Glomerular endothelial cell (primary cell): ENCODE data around the gene FGFRL1. TPM values are rescaled to one million over a fixed set of nuclear protein-coding genes. Genes with fewer than 3 reads are reported as not detected.

Source experiments
- DNase-seq: peaks from one replicate; pipeline ENCODE4 v3.0.0-alpha.2; 2011; ENCODE audit warnings: low read depth, low spot score; ENCODE audit errors: extremely low read depth
- total RNA-seq: library from RNA; depleted of rRNA; stranded (reverse); fragments of >200 nt; gene quantifications from 2 replicates; pipeline ENCODE4 v1.2.3, GENCODE V29; 2015

FGFRL1 gene
- total RNA-seq, 1 donor from 2014 or later = 27.7 TPM

GRCh38 chr4:1004071-1004418 lies 7.4 kb upstream of the FGFRL1 start:
- no peak for DNase-seq

GRCh38 chr4:1004557-1005485 lies 6.6 kb upstream of the FGFRL1 start:
- no peak for DNase-seq

- no peak for DNase-seq
Measured at GRCh38 chr4:1006856-1007255, 4.6 kb upstream of the FGFRL1 start.

- DNase-seq = no peak
Measured at GRCh38 chr4:1008840-1009541, 2.4 kb upstream of the FGFRL1 start.

- DNase-seq = no peak
Measured at GRCh38 chr4:1009542-1010394, 1.7 kb upstream of the FGFRL1 start.

GRCh38 chr4:1010395-1011021 lies 918 bp upstream of the FGFRL1 start:
- no peak for DNase-seq

- DNase-seq = no peak
Measured at GRCh38 chr4:1011666-1012033, 224 bp downstream of the FGFRL1 start.

- no peak for DNase-seq
Measured at GRCh38 chr4:1012034-1012739, 761 bp downstream of the FGFRL1 start.

GRCh38 chr4:1013225-1014073 lies 2.0 kb downstream of the FGFRL1 start:
- no peak for DNase-seq

- no peak for DNase-seq
Measured at GRCh38 chr4:1014291-1015167, 3.1 kb downstream of the FGFRL1 start.

GRCh38 chr4:1015179-1015578 lies 3.8 kb downstream of the FGFRL1 start:
- no peak for DNase-seq

- no peak for DNase-seq
Measured at GRCh38 chr4:1015746-1016145, 4.3 kb downstream of the FGFRL1 start.

- no peak for DNase-seq
Measured at GRCh38 chr4:1017211-1017610, 5.8 kb downstream of the FGFRL1 start.

- DNase-seq = no peak
Measured at GRCh38 chr4:1017706-1018105, 6.3 kb downstream of the FGFRL1 start.

- no peak for DNase-seq
Measured at GRCh38 chr4:1018147-1019020, 7.0 kb downstream of the FGFRL1 start.

- no peak for DNase-seq
Measured at GRCh38 chr4:1019320-1019719, 7.9 kb downstream of the FGFRL1 start.

- no peak for DNase-seq
Measured at GRCh38 chr4:1019729-1020470, 8.5 kb downstream of the FGFRL1 start.
